ENCODE measurements around the gene ELL3. TPM values are rescaled to one million over a fixed set of nuclear protein-coding genes. Genes with fewer than 3 reads are reported as not detected.
"Not testable (repeated sequence)": the region's sequence is repeated elsewhere in the genome, so short reads cannot be mapped to it uniquely, and the experiment has no call there.

Gene ELL3
- total RNA-seq, 3 donors from 2014 or later, result 18.4 to 37.4 (median 22.8) TPM

- TF ChIP-seq, protein P1, sequence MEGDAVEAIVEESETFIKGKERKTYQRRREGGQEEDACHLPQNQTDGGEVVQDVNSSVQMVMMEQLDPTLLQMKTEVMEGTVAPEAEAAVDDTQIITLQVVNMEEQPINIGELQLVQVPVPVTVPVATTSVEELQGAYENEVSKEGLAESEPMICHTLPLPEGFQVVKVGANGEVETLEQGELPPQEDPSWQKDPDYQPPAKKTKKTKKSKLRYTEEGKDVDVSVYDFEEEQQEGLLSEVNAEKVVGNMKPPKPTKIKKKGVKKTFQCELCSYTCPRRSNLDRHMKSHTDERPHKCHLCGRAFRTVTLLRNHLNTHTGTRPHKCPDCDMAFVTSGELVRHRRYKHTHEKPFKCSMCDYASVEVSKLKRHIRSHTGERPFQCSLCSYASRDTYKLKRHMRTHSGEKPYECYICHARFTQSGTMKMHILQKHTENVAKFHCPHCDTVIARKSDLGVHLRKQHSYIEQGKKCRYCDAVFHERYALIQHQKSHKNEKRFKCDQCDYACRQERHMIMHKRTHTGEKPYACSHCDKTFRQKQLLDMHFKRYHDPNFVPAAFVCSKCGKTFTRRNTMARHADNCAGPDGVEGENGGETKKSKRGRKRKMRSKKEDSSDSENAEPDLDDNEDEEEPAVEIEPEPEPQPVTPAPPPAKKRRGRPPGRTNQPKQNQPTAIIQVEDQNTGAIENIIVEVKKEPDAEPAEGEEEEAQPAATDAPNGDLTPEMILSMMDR (IDR thresholded peaks at IDR 0.05), result no peak
- Histone ChIP-seq H3K36me3 (ENCODE audit: low read depth) (peaks cover 20% of the 10 kb centered on the region), H3K4me1 (ENCODE audit: low read depth) (no peaks in the 10 kb centered on the region), H3K9me3 (no peaks in the 10 kb centered on the region), H3K4me3 (no peak overlapping the region)
- ATAC-seq, result peak; percentile 42
- intact Hi-C loops (cut with DNase I, micrococcal nuclease), result no loop called here
- DNase-seq, result no peak
These were observed 32.4 kb upstream of the ELL3 start for GRCh38 chr15:43808960-43809678.

DNA sequence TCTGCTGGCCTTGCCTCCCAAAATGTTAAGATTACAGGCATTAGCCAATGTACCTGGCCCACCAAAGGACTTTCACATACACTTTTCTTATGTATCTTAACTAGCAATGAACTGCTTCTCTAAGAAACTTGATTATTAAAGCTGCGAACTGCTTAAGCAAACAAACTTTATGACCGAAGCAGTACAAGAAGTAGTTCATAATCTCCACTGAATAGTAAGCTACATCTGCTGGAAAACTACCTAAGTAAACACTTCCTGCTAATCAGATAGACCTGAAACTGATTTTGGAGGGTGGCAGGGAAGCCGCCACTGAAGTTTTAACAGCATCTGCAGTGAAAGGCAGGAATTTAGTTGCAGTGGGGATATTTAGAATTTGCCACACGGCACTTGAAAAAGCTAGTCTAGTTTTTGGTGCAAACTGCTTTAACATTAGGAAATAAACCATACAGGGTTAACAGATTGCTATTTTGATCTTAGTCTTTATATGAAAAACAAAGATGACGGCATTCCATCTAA is 31.7 kb upstream of the ELL3 start:
- intact Hi-C loops (cut with DNase I, micrococcal nuclease), result no loop called here
- ATAC-seq, result peak; percentile 19
- TF ChIP-seq, protein P1 (IDR thresholded peaks at IDR 0.05), result no peak

DNA sequence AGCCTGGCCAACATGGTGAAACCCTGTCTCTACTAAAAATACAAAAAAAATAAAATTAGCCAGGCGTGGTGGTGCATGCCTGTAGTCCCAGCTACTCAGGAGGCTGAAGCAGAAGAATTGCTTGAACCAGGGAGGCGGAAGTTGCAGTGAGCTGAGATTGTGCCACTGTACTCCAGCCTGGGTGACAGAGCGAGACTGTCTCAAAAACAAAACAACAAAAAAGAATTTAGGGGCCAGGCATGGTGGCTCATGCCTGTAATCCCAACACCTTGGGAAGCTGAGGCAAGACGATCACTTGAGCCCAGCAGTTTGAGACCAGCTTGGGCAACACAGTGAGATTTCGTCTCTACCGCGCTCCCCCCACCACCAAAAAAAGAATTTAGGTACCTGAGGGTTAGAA is 25.9 kb upstream of the ELL3 start:
- H3K36me3 ChIP-seq (ENCODE audit: low read depth); intact Hi-C loops (cut with DNase I, micrococcal nuclease); H3K9me3 ChIP-seq; DNase-seq; H3K4me3 ChIP-seq; ATAC-seq: not testable (repeated sequence)
- peaks cover 28% of the 10 kb centered on the region for H3K4me1 ChIP-seq (ENCODE audit: low read depth)

More for the DNA sequence above, 31.7 kb upstream of the ELL3 start:
- no peak for DNase-seq
- Histone ChIP-seq H3K36me3 (ENCODE audit: low read depth) (peaks cover 20% of the 10 kb centered on the region), H3K4me3 (no peak overlapping the region), H3K4me1 (ENCODE audit: low read depth) (no peaks in the 10 kb centered on the region), H3K9me3 (no peaks in the 10 kb centered on the region)

GRCh38 chr15:43800286-43801141 is 23.7 kb upstream of the ELL3 start, which contains the start of gene HYPK:
Gene HYPK, plus strand, starts transcription at chr15:43800599. Its CDS starts 24 bp downstream, at chr15:43800623.
- DNase-seq, result peak; percentile 95 to 97 (median 97)
- peaks cover 46% of the 10 kb centered on the region for H3K4me1 ChIP-seq (ENCODE audit: low read depth)
- TF ChIP-seq, protein P1 (IDR thresholded peaks at IDR 0.05), result no peak
- intact Hi-C loops (cut with DNase I, micrococcal nuclease), result no loop called here
- H3K4me3 ChIP-seq, result peak within 1 kb of the TSS; percentile 77
- no peaks in the 10 kb centered on the region for H3K36me3 ChIP-seq (ENCODE audit: low read depth)
- H3K9me3 ChIP-seq, result no peaks in the 10 kb centered on the region
- peak; percentile 85 for ATAC-seq

GRCh38 chr15:43799945-43800285 is 23.1 kb upstream of the ELL3 start, which contains the start of gene SERINC4:
Gene SERINC4, minus strand, starts transcription at chr15:43800220. Its CDS starts 234 bp downstream, at chr15:43799986.
- H3K4me3 ChIP-seq, result peak within 1 kb of the TSS; percentile 77
- ATAC-seq (no peak), DNase-seq (peak in 1 of 3 donors; percentile 48)
- H3K9me3 ChIP-seq, result no peaks in the 10 kb centered on the region
- TF ChIP-seq, protein P1 (IDR thresholded peaks at IDR 0.05), result no peak
- H3K36me3 ChIP-seq (ENCODE audit: low read depth), result no peaks in the 10 kb centered on the region
- intact Hi-C loops (cut with DNase I, micrococcal nuclease), result no loop called here
- H3K4me1 ChIP-seq (ENCODE audit: low read depth), result peaks cover 52% of the 10 kb centered on the region

All from mucosa of descending colon (tissue), 3 donors.